ENCODE results near the gene HSD3B2.

DNA sequence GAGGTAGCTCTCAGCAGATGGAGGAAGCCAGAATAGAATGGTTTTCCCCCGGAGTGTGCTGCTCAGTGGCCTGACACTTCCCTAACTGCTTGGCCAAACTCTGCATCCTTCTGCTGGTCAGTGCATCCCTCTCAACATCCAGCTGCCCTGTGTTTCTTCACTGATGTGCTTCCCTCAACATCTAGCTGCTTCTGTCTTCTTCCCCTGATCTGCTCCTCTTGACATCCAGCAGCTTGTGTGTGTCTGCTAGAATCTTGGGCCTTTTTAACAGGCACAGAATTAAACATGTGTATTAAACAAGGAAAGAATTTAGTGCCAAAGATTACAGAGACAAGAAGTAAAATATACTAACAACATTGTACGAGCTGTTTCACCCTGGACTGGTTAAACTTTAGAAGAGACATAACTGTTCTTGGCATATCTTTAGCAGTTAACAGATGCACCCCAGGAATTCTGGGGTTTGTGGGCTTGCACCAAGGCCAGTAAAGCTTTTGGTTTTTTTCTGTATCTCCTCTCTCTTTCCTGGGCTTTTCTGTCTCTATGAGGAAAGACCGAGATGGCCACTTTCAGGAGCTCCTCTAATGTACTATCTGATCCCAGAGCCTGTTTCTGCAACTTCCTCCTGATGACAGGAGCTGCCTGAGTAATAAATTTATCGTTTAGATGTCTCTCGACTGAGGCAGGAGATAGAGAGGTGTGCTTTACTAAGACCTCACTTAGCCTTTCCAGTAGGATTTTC lies 57.3 kb downstream of the HSD3B2 start:
- TF ChIP-seq, protein P1, sequence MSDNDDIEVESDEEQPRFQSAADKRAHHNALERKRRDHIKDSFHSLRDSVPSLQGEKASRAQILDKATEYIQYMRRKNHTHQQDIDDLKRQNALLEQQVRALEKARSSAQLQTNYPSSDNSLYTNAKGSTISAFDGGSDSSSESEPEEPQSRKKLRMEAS (IDR thresholded peaks at IDR 0.05; ENCODE audit: insufficient read depth, insufficient read length) = no peak
- TF ChIP-seq, protein P2, sequence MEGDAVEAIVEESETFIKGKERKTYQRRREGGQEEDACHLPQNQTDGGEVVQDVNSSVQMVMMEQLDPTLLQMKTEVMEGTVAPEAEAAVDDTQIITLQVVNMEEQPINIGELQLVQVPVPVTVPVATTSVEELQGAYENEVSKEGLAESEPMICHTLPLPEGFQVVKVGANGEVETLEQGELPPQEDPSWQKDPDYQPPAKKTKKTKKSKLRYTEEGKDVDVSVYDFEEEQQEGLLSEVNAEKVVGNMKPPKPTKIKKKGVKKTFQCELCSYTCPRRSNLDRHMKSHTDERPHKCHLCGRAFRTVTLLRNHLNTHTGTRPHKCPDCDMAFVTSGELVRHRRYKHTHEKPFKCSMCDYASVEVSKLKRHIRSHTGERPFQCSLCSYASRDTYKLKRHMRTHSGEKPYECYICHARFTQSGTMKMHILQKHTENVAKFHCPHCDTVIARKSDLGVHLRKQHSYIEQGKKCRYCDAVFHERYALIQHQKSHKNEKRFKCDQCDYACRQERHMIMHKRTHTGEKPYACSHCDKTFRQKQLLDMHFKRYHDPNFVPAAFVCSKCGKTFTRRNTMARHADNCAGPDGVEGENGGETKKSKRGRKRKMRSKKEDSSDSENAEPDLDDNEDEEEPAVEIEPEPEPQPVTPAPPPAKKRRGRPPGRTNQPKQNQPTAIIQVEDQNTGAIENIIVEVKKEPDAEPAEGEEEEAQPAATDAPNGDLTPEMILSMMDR (IDR thresholded peaks at IDR 0.05; ENCODE audit: extremely low read depth in 1 of 2, insufficient read depth in 1 of 2, low read depth in 1 of 2, low read length in 2 of 2) = no peak
- no peak for TF ChIP-seq POLR2A (IDR thresholded peaks at IDR 0.05; ENCODE audit: low read depth, low read length)

Measured in endothelial cell of umbilical vein (primary cell).